Central memory CD8-positive, alpha-beta T cell (primary cell): Measurements from ENCODE around the gene AGPAT3.
A peak's percentile ranks its signal among the peaks of the same experiment; 100 is the strongest.

ENCODE experiments used
- ATAC-seq: fragments of 150-1000 bp; cut with Tn5 transposase; replicated peaks from 2 replicates; pipeline ENCODE4 v1.10.0; 2022; ENCODE audit warnings: mild to moderate bottlenecking, moderate FRiP score, moderate number of reproducible peaks; ENCODE audit not compliant: poor library complexity, severe bottlenecking; ENCODE audit errors: extremely low read depth
- DNase-seq, 2 donors: peaks; one replicate each; pipeline ENCODE4 v3.0.0; 2021; ENCODE audit warnings: low spot score in 2 of 2
- H3K27ac Mint-ChIP-seq: one replicate; pipeline ENCODE4 v1.8.0; 2022; ENCODE audit warnings: low read depth, mild to moderate bottlenecking, moderate library complexity, mixed read lengths
- H3K27me3 Mint-ChIP-seq: one replicate; pipeline ENCODE4 v1.8.0; 2022; ENCODE audit warnings: mixed read lengths
- H3K36me3 Mint-ChIP-seq: one replicate; pipeline ENCODE4 v1.8.0; 2022; ENCODE audit warnings: mild to moderate bottlenecking, moderate library complexity, mixed read lengths; ENCODE audit not compliant: insufficient read depth
- H3K4me1 Mint-ChIP-seq: one replicate; pipeline ENCODE4 v1.8.0; 2022; ENCODE audit warnings: mixed read lengths
- H3K4me3 Mint-ChIP-seq: one replicate; pipeline ENCODE4 v1.8.0; 2022; ENCODE audit warnings: mild to moderate bottlenecking, moderate library complexity, mixed read lengths
- H3K9me3 Mint-ChIP-seq: one replicate; pipeline ENCODE4 v1.8.0; 2022; ENCODE audit warnings: mixed read lengths

AGPAT3 gene

GRCh38 chr21:44012474-44013379, 147.7 kb downstream of the AGPAT3 start:
- Mint-ChIP-seq H3K4me3 (peak overlapping the region; percentile 94), H3K36me3 (peaks cover 21% of the 10 kb centered on the region), H3K27ac (peak overlapping the region; percentile 89), H3K27me3 (no peaks in the 10 kb centered on the region), H3K4me1 (peaks cover 62% of the 10 kb centered on the region), H3K9me3 (no peaks in the 10 kb centered on the region)
- DNase-seq = peak; percentile 70 to 71
- ATAC-seq = peak; percentile 79

- H3K36me3 Mint-ChIP-seq = peaks cover 25% of the 10 kb centered on the region
- H3K27ac Mint-ChIP-seq = peak overlapping the region; percentile 89
- peak overlapping the region; percentile 94 for H3K4me3 Mint-ChIP-seq
- DNase-seq = no peak
- ATAC-seq = peak; percentile 10
- no peaks in the 10 kb centered on the region for H3K27me3 Mint-ChIP-seq
- no peaks in the 10 kb centered on the region for H3K9me3 Mint-ChIP-seq
- H3K4me1 Mint-ChIP-seq = peaks cover 67% of the 10 kb centered on the region
These were observed 148.5 kb downstream of the AGPAT3 start for GRCh38 chr21:44013380-44014088.

DNA sequence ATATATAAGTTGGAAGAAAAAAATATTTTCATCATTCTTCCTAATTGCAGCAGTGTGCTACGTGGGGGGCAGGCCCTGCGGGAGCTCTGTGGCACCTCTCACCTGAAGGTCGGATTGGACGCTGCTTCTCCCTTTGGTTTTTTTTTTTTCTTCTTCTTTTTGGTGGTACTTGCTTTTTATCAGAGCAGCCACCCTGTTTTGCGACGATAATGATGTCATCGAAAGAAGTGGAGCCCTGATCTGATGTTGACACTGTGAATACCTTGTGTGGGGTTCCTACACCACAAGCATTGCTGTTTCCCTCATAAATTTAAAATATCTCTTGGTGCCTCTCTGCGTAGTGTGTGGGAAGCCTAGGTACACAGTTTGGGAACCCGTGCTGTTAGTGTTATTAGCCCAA, 152.6 kb downstream of the AGPAT3 start:
- Mint-ChIP-seq H3K4me3 (peak overlapping the region; percentile 37), H3K4me1 (peaks cover 87% of the 10 kb centered on the region), H3K27me3 (no peaks in the 10 kb centered on the region), H3K9me3 (no peaks in the 10 kb centered on the region), H3K36me3 (peaks cover 25% of the 10 kb centered on the region), H3K27ac (peak overlapping the region; percentile 71)
- ATAC-seq (no peak), DNase-seq (no peak)

DNA sequence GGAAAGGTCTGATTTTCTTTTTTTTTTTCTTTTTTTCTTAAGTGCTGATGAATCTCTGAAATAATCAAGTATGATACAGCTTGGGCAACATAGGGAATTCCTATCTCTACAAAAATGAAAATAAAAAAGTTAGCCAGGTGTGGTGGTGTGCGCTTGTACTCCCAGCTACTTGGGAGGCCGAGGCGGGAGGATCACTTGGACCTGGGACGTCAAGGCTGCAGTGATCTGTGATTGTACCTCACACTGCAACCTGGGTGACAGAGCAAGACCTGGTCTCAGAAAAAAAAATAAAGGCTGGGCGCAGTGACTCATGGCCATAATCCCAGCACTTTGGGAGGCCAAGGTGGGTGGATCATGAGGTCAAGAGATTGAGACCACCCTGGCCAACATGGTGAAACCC, 153.1 kb downstream of the AGPAT3 start:
- H3K4me3 Mint-ChIP-seq = peak overlapping the region; percentile 37
- no peak for DNase-seq
- no peaks in the 10 kb centered on the region for H3K9me3 Mint-ChIP-seq
- H3K36me3 Mint-ChIP-seq = peaks cover 22% of the 10 kb centered on the region
- H3K4me1 Mint-ChIP-seq = peaks cover 86% of the 10 kb centered on the region
- no peaks in the 10 kb centered on the region for H3K27me3 Mint-ChIP-seq
- no peak for ATAC-seq
- peak overlapping the region; percentile 71 for H3K27ac Mint-ChIP-seq

DNA sequence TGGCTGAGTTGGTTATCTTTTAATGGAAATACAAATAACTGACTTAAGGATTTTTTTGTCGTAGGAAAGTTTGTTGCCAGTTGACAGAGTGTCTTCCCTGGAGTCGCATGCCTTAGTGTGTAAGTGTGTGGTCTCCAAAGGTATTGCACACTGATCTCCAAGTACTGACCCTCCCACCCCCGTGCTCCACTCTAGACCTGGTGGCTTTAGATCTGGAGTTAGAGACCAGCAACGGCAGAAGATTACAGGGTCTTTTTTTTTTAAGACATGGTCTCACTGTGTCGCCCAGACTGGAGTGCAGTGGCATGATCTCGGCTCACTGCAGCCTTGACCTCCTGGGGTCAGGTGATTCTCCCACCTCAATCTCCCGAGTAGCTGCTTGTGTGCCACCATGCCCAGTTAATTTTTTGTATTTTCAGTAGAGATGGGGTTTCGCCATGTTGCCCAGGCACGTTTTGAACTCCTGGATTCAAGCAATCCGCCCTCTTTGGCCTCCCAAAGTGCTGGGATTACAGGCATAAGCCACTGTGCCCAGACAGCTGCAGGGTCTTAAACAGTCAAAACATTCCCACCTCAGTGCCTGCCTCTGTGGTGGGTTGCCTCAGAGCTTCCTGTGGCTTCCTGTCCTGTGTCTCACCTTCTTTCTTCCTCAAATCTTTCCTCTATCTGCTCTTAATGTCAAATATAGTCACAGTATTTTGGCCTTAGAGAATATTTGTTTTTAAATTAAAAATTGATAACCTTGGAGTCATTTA, 154.0 kb downstream of the AGPAT3 start:
- Mint-ChIP-seq H3K9me3 (no peaks in the 10 kb centered on the region), H3K27me3 (no peaks in the 10 kb centered on the region), H3K36me3 (peaks cover 23% of the 10 kb centered on the region), H3K27ac (peak overlapping the region; percentile 85), H3K4me3 (peak overlapping the region; percentile 36), H3K4me1 (peaks cover 82% of the 10 kb centered on the region)
- ATAC-seq (no peak), DNase-seq (no peak)

DNA sequence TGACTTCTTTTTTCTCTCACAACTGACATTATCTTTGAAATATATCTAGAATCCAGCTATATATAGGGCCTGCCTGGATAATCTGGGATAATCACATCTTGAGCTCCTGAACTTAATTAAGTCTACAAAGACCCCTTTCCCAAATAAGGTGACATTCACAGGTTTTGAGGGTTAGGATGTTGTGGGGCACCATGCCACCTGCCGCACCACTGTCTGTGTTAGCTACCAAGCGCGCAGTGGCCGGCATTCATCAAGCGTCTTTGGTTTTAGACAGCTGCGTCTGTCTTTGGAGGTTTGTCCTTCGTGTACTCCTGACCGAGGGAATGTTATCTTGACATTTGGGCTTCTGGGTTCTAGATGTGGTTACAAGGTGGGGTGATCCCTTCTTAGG, 154.5 kb downstream of the AGPAT3 start:
- Mint-ChIP-seq H3K9me3 (no peaks in the 10 kb centered on the region), H3K27me3 (no peaks in the 10 kb centered on the region), H3K4me1 (peaks cover 81% of the 10 kb centered on the region), H3K36me3 (peaks cover 23% of the 10 kb centered on the region), H3K4me3 (peak overlapping the region; percentile 36), H3K27ac (peak overlapping the region; percentile 85)
- DNase-seq (no peak), ATAC-seq (no peak)

DNA sequence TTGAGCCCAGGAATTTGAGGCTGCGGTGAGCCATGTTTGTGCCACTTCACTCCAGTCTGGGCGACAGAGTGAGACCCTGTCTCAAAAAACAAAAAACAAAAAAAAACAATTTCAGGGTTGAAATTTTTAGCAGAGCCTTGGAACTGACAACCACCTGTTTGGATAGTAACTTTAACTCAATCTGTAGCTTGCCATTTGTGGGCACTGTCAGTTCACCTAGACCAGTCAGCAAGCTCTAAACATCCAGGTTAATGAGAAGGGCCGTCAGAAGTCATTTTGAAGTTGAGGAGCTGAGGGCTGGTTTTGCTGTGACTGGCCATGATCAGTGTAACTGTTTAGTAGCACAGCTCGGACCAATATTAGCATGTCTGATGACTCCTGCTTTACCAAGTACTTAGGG, 155.5 kb downstream of the AGPAT3 start:
- peak overlapping the region; percentile 85 for H3K27ac Mint-ChIP-seq
- no peaks in the 10 kb centered on the region for H3K9me3 Mint-ChIP-seq
- peaks cover 79% of the 10 kb centered on the region for H3K4me1 Mint-ChIP-seq
- ATAC-seq = no peak
- peaks cover 25% of the 10 kb centered on the region for H3K36me3 Mint-ChIP-seq
- no peak overlapping the region for H3K4me3 Mint-ChIP-seq
- DNase-seq = no peak
- H3K27me3 Mint-ChIP-seq = no peaks in the 10 kb centered on the region

GRCh38 chr21:44021064-44021463, 156.0 kb downstream of the AGPAT3 start:
- DNase-seq (no peak), ATAC-seq (no peak)
- Mint-ChIP-seq H3K4me3 (no peak overlapping the region), H3K9me3 (no peaks in the 10 kb centered on the region), H3K36me3 (peaks cover 26% of the 10 kb centered on the region), H3K4me1 (peaks cover 79% of the 10 kb centered on the region), H3K27ac (peak overlapping the region; percentile 85), H3K27me3 (no peaks in the 10 kb centered on the region)

GRCh38 chr21:44024257-44024656, 159.2 kb downstream of the AGPAT3 start:
- H3K27ac Mint-ChIP-seq = peak overlapping the region; percentile 81
- DNase-seq (no peak), ATAC-seq (no peak)
- H3K9me3 Mint-ChIP-seq = no peaks in the 10 kb centered on the region
- H3K4me1 Mint-ChIP-seq = peaks cover 83% of the 10 kb centered on the region
- no peaks in the 10 kb centered on the region for H3K27me3 Mint-ChIP-seq
- no peak overlapping the region for H3K4me3 Mint-ChIP-seq
- H3K36me3 Mint-ChIP-seq = peaks cover 22% of the 10 kb centered on the region

- H3K36me3 Mint-ChIP-seq = peaks cover 22% of the 10 kb centered on the region
- no peaks in the 10 kb centered on the region for H3K9me3 Mint-ChIP-seq
- peak overlapping the region; percentile 55 for H3K4me3 Mint-ChIP-seq
- H3K27ac Mint-ChIP-seq = peak overlapping the region; percentile 81
- no peaks in the 10 kb centered on the region for H3K27me3 Mint-ChIP-seq
- ATAC-seq = no peak
- no peak for DNase-seq
- peaks cover 83% of the 10 kb centered on the region for H3K4me1 Mint-ChIP-seq
These were observed 159.9 kb downstream of the AGPAT3 start for GRCh38 chr21:44024887-44025353.

DNA sequence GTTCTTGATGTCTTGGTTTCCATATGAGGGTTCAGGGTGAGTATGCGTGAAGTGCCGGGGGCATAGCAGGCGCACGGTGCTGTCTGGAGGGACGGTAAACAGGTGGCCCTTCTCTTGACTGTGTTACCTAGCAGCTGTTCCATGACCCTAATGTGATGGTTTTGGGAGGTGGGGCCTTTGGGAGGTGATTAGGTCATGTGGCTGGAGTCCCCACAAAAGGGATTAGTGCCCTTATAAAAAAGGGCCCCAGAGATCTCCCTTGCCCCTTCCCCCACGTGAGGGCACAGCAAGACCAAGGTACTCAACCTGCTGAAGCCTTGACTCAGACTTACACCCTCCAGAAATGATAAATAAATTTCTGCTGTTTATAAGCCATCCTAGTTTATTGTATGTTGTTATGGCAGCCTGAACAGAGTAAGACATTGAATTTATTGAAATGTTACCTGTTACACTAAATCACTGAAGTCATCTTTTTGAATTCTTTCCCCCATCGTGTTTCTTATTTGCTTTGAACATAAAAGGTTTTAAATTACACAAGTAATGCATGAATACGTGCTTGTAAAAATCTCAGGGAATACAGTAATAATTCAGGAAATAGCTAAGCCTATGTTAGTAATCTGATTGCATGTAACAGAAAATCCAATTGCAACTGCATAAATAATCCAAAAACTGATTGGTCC, 162.7 kb downstream of the AGPAT3 start:
- Mint-ChIP-seq H3K4me3 (no peak overlapping the region), H3K36me3 (peaks cover 27% of the 10 kb centered on the region), H3K9me3 (no peaks in the 10 kb centered on the region), H3K27ac (peak overlapping the region; percentile 55), H3K4me1 (peaks cover 71% of the 10 kb centered on the region), H3K27me3 (no peaks in the 10 kb centered on the region)
- DNase-seq = no peak
- ATAC-seq = no peak

- ATAC-seq = no peak
- no peak for DNase-seq
- Mint-ChIP-seq H3K27me3 (no peaks in the 10 kb centered on the region), H3K36me3 (peaks cover 31% of the 10 kb centered on the region), H3K9me3 (no peaks in the 10 kb centered on the region), H3K4me1 (peaks cover 71% of the 10 kb centered on the region), H3K27ac (peak overlapping the region; percentile 55), H3K4me3 (no peak overlapping the region)
These were observed 163.2 kb downstream of the AGPAT3 start for GRCh38 chr21:44028287-44028659.
